ENCODE results near the gene EPHB3.

EPHB3 gene

GRCh38 chr3:184592371-184593219 is 31.0 kb downstream of the EPHB3 start:
- Histone ChIP-seq H3K4me2 (ENCODE audit: low read length) (no peak overlapping the region), H3K27ac (no peak overlapping the region), H3K9ac (no peak overlapping the region), H3K9me3 (ENCODE audit: control insufficient read depth, low read length) (no peaks in the 10 kb centered on the region), H3K4me3 (ENCODE audit: low read depth, low read length) (no peak overlapping the region), H2AFZ (no peak overlapping the region), H3K27me3 (ENCODE audit: control insufficient read depth, insufficient read depth, low read length) (no peaks in the 10 kb centered on the region), H3K36me3 (ENCODE audit: control insufficient read depth, insufficient read depth, low read length) (no peaks in the 10 kb centered on the region), H3K79me2 (no peaks in the 10 kb centered on the region), H3K4me1 (no peaks in the 10 kb centered on the region)
- TF ChIP-seq CTCF (IDR thresholded peaks at IDR 0.05): no peak

- H3K4me1 ChIP-seq: no peaks in the 10 kb centered on the region
- H3K4me3 ChIP-seq (ENCODE audit: low read depth, low read length): no peak overlapping the region
- H3K4me2 ChIP-seq (ENCODE audit: low read length): no peak overlapping the region
- no peaks in the 10 kb centered on the region for H3K27me3 ChIP-seq (ENCODE audit: control insufficient read depth, insufficient read depth, low read length)
- no peaks in the 10 kb centered on the region for H3K9me3 ChIP-seq (ENCODE audit: control insufficient read depth, low read length)
- H3K9ac ChIP-seq: no peak overlapping the region
- no peak overlapping the region for H2AFZ ChIP-seq
- no peak for TF ChIP-seq CTCF (IDR thresholded peaks at IDR 0.05)
- no peak overlapping the region for H3K27ac ChIP-seq
- H3K79me2 ChIP-seq: no peaks in the 10 kb centered on the region
- H3K36me3 ChIP-seq (ENCODE audit: control insufficient read depth, insufficient read depth, low read length): no peaks in the 10 kb centered on the region
Measured at GRCh38 chr3:184593220-184593927, 31.8 kb downstream of the EPHB3 start.

- Histone ChIP-seq H3K36me3 (ENCODE audit: control insufficient read depth, insufficient read depth, low read length) (no peaks in the 10 kb centered on the region), H3K4me2 (ENCODE audit: low read length) (no peak overlapping the region)
Measured at GRCh38 chr3:184593928-184594303, 32.3 kb downstream of the EPHB3 start.

GRCh38 chr3:184594371-184595001 is 32.9 kb downstream of the EPHB3 start:
- Histone ChIP-seq H3K27me3 (ENCODE audit: control insufficient read depth, insufficient read depth, low read length) (no peaks in the 10 kb centered on the region), H3K9ac (no peak overlapping the region), H3K4me3 (ENCODE audit: low read depth, low read length) (no peak overlapping the region), H3K4me1 (no peaks in the 10 kb centered on the region), H3K9me3 (ENCODE audit: control insufficient read depth, low read length) (no peaks in the 10 kb centered on the region), H3K79me2 (no peaks in the 10 kb centered on the region), H3K36me3 (ENCODE audit: control insufficient read depth, insufficient read depth, low read length) (no peaks in the 10 kb centered on the region), H3K27ac (no peak overlapping the region), H3K4me2 (ENCODE audit: low read length) (no peak overlapping the region), H2AFZ (no peak overlapping the region)
- no peak for TF ChIP-seq CTCF (IDR thresholded peaks at IDR 0.05)

More at GRCh38 chr3:184593928-184594303, 32.3 kb downstream of the EPHB3 start:
- Histone ChIP-seq H3K4me1 (no peaks in the 10 kb centered on the region), H3K79me2 (no peaks in the 10 kb centered on the region), H3K9ac (no peak overlapping the region), H3K9me3 (ENCODE audit: control insufficient read depth, low read length) (no peaks in the 10 kb centered on the region), H2AFZ (no peak overlapping the region), H3K27me3 (ENCODE audit: control insufficient read depth, insufficient read depth, low read length) (no peaks in the 10 kb centered on the region), H3K27ac (no peak overlapping the region), H3K4me3 (ENCODE audit: low read depth, low read length) (no peak overlapping the region)
- no peak for TF ChIP-seq CTCF (IDR thresholded peaks at IDR 0.05)

All from parathyroid adenoma (tissue), 2 donors.